Kidney tubule cell (primary cell): ENCODE measurements around the gene KLF5.
"Not testable (repeated sequence)": the region's sequence is repeated elsewhere in the genome, so short reads cannot be mapped to it uniquely, and the experiment has no call there.

Experiments
- DNase-seq: peaks from one replicate; pipeline ENCODE4 v3.0.0-alpha.2; 2018; ENCODE audit warnings: low spot score

The KLF5 gene

GRCh38 chr13:73088332-73088935, 29.6 kb downstream of the KLF5 start:
- DNase-seq = no peak

- DNase-seq = no peak
These were observed 30.4 kb downstream of the KLF5 start for GRCh38 chr13:73089213-73089612.

- DNase-seq = peak; percentile 98
These were observed 31.5 kb downstream of the KLF5 start for GRCh38 chr13:73090116-73090822.

GRCh38 chr13:73090823-73091187, 32.0 kb downstream of the KLF5 start:
- DNase-seq = no peak

GRCh38 chr13:73092829-73093228, 34.0 kb downstream of the KLF5 start:
- DNase-seq = no peak

GRCh38 chr13:73096173-73096572, 37.4 kb downstream of the KLF5 start:
- peak; percentile 88 for DNase-seq

GRCh38 chr13:73096638-73097037, 37.8 kb downstream of the KLF5 start:
- peak; percentile 46 for DNase-seq

GRCh38 chr13:73100781-73101180, 42.0 kb downstream of the KLF5 start:
- not testable (repeated sequence) for DNase-seq

- no peak for DNase-seq
These were observed 42.7 kb downstream of the KLF5 start for GRCh38 chr13:73101351-73102007.

GRCh38 chr13:73103238-73103637, 44.4 kb downstream of the KLF5 start:
- no peak for DNase-seq

- no peak for DNase-seq
These were observed 47.8 kb downstream of the KLF5 start for GRCh38 chr13:73106513-73107178.

- no peak for DNase-seq
These were observed 48.7 kb downstream of the KLF5 start for GRCh38 chr13:73107481-73107880.

GRCh38 chr13:73107970-73108369, 49.2 kb downstream of the KLF5 start:
- no peak for DNase-seq

- DNase-seq = no peak
These were observed 50.6 kb downstream of the KLF5 start for GRCh38 chr13:73109288-73109899.

- DNase-seq = no peak
These were observed 51.2 kb downstream of the KLF5 start for GRCh38 chr13:73109969-73110368.

GRCh38 chr13:73110814-73111213, 52.0 kb downstream of the KLF5 start:
- no peak for DNase-seq

- no peak for DNase-seq
These were observed 52.5 kb downstream of the KLF5 start for GRCh38 chr13:73111331-73111730.

- DNase-seq = no peak
These were observed 60.8 kb downstream of the KLF5 start for GRCh38 chr13:73119612-73120011.
